Keratinocyte (primary cell): ENCODE measurements around the gene BANK1. TPM values are rescaled to one million over a fixed set of nuclear protein-coding genes. Genes with fewer than 3 reads are reported as not detected.

Experiments used
- DNase-seq: peaks from one replicate; pipeline ENCODE4 v3.0.0-alpha.2; 2011; ENCODE audit warnings: low read depth, missing footprints, low spot score
- FAIRE-seq: peaks from 2 replicates; lab custom pipeline; 2011; peaks lifted over from hg19 to GRCh38; lab: Jason Lieb, UNC
- H2AFZ ChIP-seq: 2 replicates; pipeline ENCODE4 v1.6.0; 2012; ENCODE audit warnings: low read length, control low read depth, inconsistent platforms; ENCODE audit not compliant: control insufficient read depth
- H3K27ac ChIP-seq: 2 replicates; pipeline ENCODE4 v1.5.1; 2011; ENCODE audit warnings: low read length; ENCODE audit not compliant: control insufficient read depth, insufficient read depth
- H3K27me3 ChIP-seq: 3 replicates; pipeline ENCODE4 v1.6.0; 2011; ENCODE audit warnings: low read length; ENCODE audit not compliant: control insufficient read depth, insufficient read depth; ENCODE audit errors: extremely low read depth
- H3K36me3 ChIP-seq, 2 experiments: 2 replicates in 1 of 2; 3 replicates in 1 of 2; pipeline ENCODE4 v1.5.1; 2011; ENCODE audit warnings: low read length in 2 of 2, mild to moderate bottlenecking in 1 of 2; ENCODE audit not compliant: control insufficient read depth in 2 of 2, insufficient read depth in 2 of 2; ENCODE audit errors: extremely low read depth in 1 of 2
- H3K4me1 ChIP-seq: 3 replicates; pipeline ENCODE4 v1.5.1; 2011; ENCODE audit warnings: low read length; ENCODE audit not compliant: control insufficient read depth, insufficient read depth; ENCODE audit errors: extremely low read depth
- H3K4me2 ChIP-seq: 3 replicates; pipeline ENCODE4 v1.6.0; 2011; ENCODE audit warnings: low read depth, low read length; ENCODE audit not compliant: control insufficient read depth, insufficient read depth; ENCODE audit errors: extremely low read depth
- H3K4me3 ChIP-seq, 3 experiments: fragments of 200-600 bp in 1 of 3; sonication (generic) in 1 of 3; 2 replicates in 2 of 3; 3 replicates in 1 of 3; pipeline ENCODE4 v1.5.1; 2011 to 2016; ENCODE audit warnings: low read length in 3 of 3, mild to moderate bottlenecking in 3 of 3, control low read depth in 2 of 3, inconsistent platforms in 1 of 3, low read depth in 1 of 3, mixed read lengths in 1 of 3, mixed run types in 1 of 3, moderate library complexity in 1 of 3; ENCODE audit not compliant: control insufficient read depth in 2 of 3, insufficient read depth in 2 of 3; ENCODE audit errors: extremely low read depth in 1 of 3
- H3K79me2 ChIP-seq: 2 replicates; pipeline ENCODE4 v1.6.0; 2012; ENCODE audit warnings: low read length; ENCODE audit not compliant: control insufficient read depth, insufficient read depth
- H3K9ac ChIP-seq: 3 replicates; pipeline ENCODE4 v1.6.0; 2011; ENCODE audit warnings: low read length; ENCODE audit not compliant: control insufficient read depth, insufficient read depth; ENCODE audit errors: extremely low read depth
- H3K9me1 ChIP-seq: 3 replicates; pipeline ENCODE4 v1.6.0; 2011; ENCODE audit warnings: low read length; ENCODE audit not compliant: control insufficient read depth, insufficient read depth; ENCODE audit errors: extremely low read depth
- H3K9me3 ChIP-seq: 2 replicates; pipeline ENCODE4 v1.5.1; 2012; ENCODE audit warnings: low read depth, low read length; ENCODE audit not compliant: control insufficient read depth
- H4K20me1 ChIP-seq: 3 replicates; pipeline ENCODE4 v1.6.0; 2011; ENCODE audit warnings: low read length; ENCODE audit not compliant: control insufficient read depth, insufficient read depth; ENCODE audit errors: extremely low read depth
- CTCF ChIP-seq, 3 experiments: IDR thresholded peaks in 1 of 3; conservative IDR thresholded peaks in 1 of 3; optimal IDR thresholded peaks in 1 of 3; 2 replicates in 2 of 3; 3 replicates in 1 of 3; pipeline versions ENCODE3 to v1.5.1; 2011; ENCODE audit warnings: low read length in 3 of 3, mild to moderate bottlenecking in 3 of 3, moderate library complexity in 2 of 3, control low read depth in 1 of 3, inconsistent platforms in 1 of 3; ENCODE audit not compliant: insufficient read depth in 2 of 3; ENCODE audit errors: extremely low read depth in 1 of 3
- EZH2 ChIP-seq: IDR thresholded peaks from one replicate; pipeline ENCODE4 v1.6.1; 2012; ENCODE audit warnings: inconsistent platforms, mild to moderate bottlenecking, low read length, moderate library complexity
- dilution Hi-C: fragments of 300-500 bp; cut with MboI; formaldehyde crosslinking; loops from one replicate; pipeline ENCODE4 v1.7.0; 2020; ENCODE audit warnings: low sequenced_read_pairs; ENCODE audit not compliant: extremely low pct_ligation_motif_present
- polyA plus RNA-seq, 5 experiments: library from polyadenylated mRNA; depleted of rRNA in 3 of 5; stranded (reverse) in 3 of 5; stranded (forward) in 1 of 5; unstranded in 1 of 5; fragments of >200 nt; gene quantifications; 1 replicate in 1 of 5; 2 replicates in 3 of 5; 3 replicates in 1 of 5; pipeline versions ENCODE4 v1.2.1 to v1.2.3, GENCODE V29; 2011 to 2012; ENCODE audit warnings: missing spikeins in 2 of 5, low read depth in 1 of 5, low replicate concordance in 1 of 5

Gene BANK1
- polyA plus RNA-seq, 1 donor (not counting 4 experiments of a cell fraction or from before 2014, with no cell fraction given) = 0.25 TPM

GRCh38 chr4:102104278-102104677, 313.7 kb downstream of the BANK1 start:
- Histone ChIP-seq H3K27me3 (no peaks in the 10 kb centered on the region), H2AFZ (no peak overlapping the region), H3K36me3 (no peaks in the 10 kb centered on the region), H3K27ac (no peak overlapping the region), H3K9ac (no peak overlapping the region), H3K4me3 (no peak overlapping the region), H3K4me1 (no peaks in the 10 kb centered on the region), H3K9me3 (no peaks in the 10 kb centered on the region), H3K4me2 (no peak overlapping the region), H3K9me1 (no peaks in the 10 kb centered on the region), H3K79me2 (no peaks in the 10 kb centered on the region), H4K20me1 (no peaks in the 10 kb centered on the region)
- no peak for FAIRE-seq
- DNase-seq = no peak
- TF ChIP-seq CTCF (optimal IDR thresholded peaks at IDR 0.05 in 1 of 3, IDR thresholded peaks at IDR 0.05 in 1 of 3, conservative IDR thresholded peaks at IDR 0.05 in 1 of 3; ENCODE audit: extremely low read depth in 1 of 3, insufficient read depth in 2 of 3, low read length in 3 of 3) (no peak), EZH2 (no peak)
- dilution Hi-C loops = no loop called here

- no peaks in the 10 kb centered on the region for H3K36me3 ChIP-seq
- no peaks in the 10 kb centered on the region for H3K9me1 ChIP-seq
- dilution Hi-C loops = no loop called here
- no peaks in the 10 kb centered on the region for H3K9me3 ChIP-seq
- FAIRE-seq (no peak), DNase-seq (no peak)
- H3K79me2 ChIP-seq = no peaks in the 10 kb centered on the region
- no peaks in the 10 kb centered on the region for H3K4me1 ChIP-seq
- H3K27ac ChIP-seq = no peak overlapping the region
- H3K27me3 ChIP-seq = no peaks in the 10 kb centered on the region
- H3K9ac ChIP-seq = no peak overlapping the region
- no peak overlapping the region for H2AFZ ChIP-seq
- TF ChIP-seq CTCF (optimal IDR thresholded peaks at IDR 0.05 in 1 of 3, IDR thresholded peaks at IDR 0.05 in 1 of 3, conservative IDR thresholded peaks at IDR 0.05 in 1 of 3; ENCODE audit: extremely low read depth in 1 of 3, insufficient read depth in 2 of 3, low read length in 3 of 3) (no peak), EZH2 (no peak)
- H3K4me2 ChIP-seq = no peak overlapping the region
- no peaks in the 10 kb centered on the region for H4K20me1 ChIP-seq
- no peak overlapping the region for H3K4me3 ChIP-seq
Observed at GRCh38 chr4:102105983-102106382, 315.5 kb downstream of the BANK1 start.
